Esophagus muscularis mucosa (tissue), 3 donors: ENCODE measurements around the gene MPST.

Source experiments
- CTCF ChIP-seq, 3 experiments: fragments of 200-600 bp in 2 of 3; fragments of 450-650 bp in 1 of 3; sonication (generic) in 2 of 3; IDR thresholded peaks; one replicate each; pipeline ENCODE4 v1.5.1; 2017 to 2019; ENCODE audit warnings: antibody characterized with exemption in 3 of 3, mild to moderate bottlenecking in 2 of 3, moderate library complexity in 1 of 3
- EP300 ChIP-seq: sonication (generic); formaldehyde crosslinking; IDR thresholded peaks from one replicate; pipeline ENCODE4 v1.6.1; 2017; ENCODE audit warnings: antibody characterized with exemption

- no peak for TF ChIP-seq CTCF (IDR thresholded peaks at IDR 0.05)
- no peak for TF ChIP-seq EP300
Observed at GRCh38 chr22:37016134-37016910, 3.2 kb upstream of the MPST start.
